Activated CD4-positive, alpha-beta T cell treated with anti-CD3 and anti-CD28 coated beads, Interleukin-2, amount 50 U/mL, for 4 hours (primary cell): ENCODE results near the gene INTS4.
A peak's percentile ranks its signal among the peaks of the same experiment; 100 is the strongest.
"Not testable (repeated sequence)": the region's sequence is repeated elsewhere in the genome, so short reads cannot be mapped to it uniquely, and the experiment has no call there.

Source experiments
- DNase-seq, 2 experiments: peaks; one replicate each; pipeline ENCODE4 v3.0.0-alpha.2; 2020

The INTS4 gene

GRCh38 chr11:77994434-77995362, at the start of gene INTS4:
INTS4 (minus strand) TSS chr11:77994668; CDS start chr11:77994643, 25 bp downstream.
- DNase-seq: peak; percentile 97

- no peak for DNase-seq
Measured at GRCh38 chr11:78041843-78042440, 47.5 kb upstream of the INTS4 start.

GRCh38 chr11:78041380-78041719, 46.9 kb upstream of the INTS4 start:
- DNase-seq: not testable (repeated sequence)

- no peak for DNase-seq
Measured at GRCh38 chr11:78040691-78041379, 46.4 kb upstream of the INTS4 start.

GRCh38 chr11:78039919-78040671, 45.6 kb upstream of the INTS4 start:
- DNase-seq: no peak

GRCh38 chr11:78039391-78039918, 45.0 kb upstream of the INTS4 start:
- no peak for DNase-seq

GRCh38 chr11:78038697-78039313, 44.3 kb upstream of the INTS4 start:
- DNase-seq: no peak

- DNase-seq: no peak
Measured at GRCh38 chr11:78037825-78038620, 43.6 kb upstream of the INTS4 start.

- no peak for DNase-seq
Measured at GRCh38 chr11:78037056-78037455, 42.6 kb upstream of the INTS4 start.

GRCh38 chr11:78036313-78036712, 41.8 kb upstream of the INTS4 start:
- no peak for DNase-seq

GRCh38 chr11:78034623-78035022, 40.2 kb upstream of the INTS4 start:
- no peak for DNase-seq

GRCh38 chr11:78033040-78033439, 38.6 kb upstream of the INTS4 start:
- DNase-seq: no peak

- no peak for DNase-seq
Measured at GRCh38 chr11:78032090-78032489, 37.6 kb upstream of the INTS4 start.

GRCh38 chr11:78031629-78032028, 37.2 kb upstream of the INTS4 start:
- no peak for DNase-seq

GRCh38 chr11:78030429-78031325, 36.2 kb upstream of the INTS4 start:
- no peak for DNase-seq

- not testable (repeated sequence) for DNase-seq
Measured at GRCh38 chr11:78028423-78028822, 34.0 kb upstream of the INTS4 start.

GRCh38 chr11:78027759-78028158, 33.3 kb upstream of the INTS4 start:
- DNase-seq: no peak

GRCh38 chr11:78025378-78025777, 30.9 kb upstream of the INTS4 start:
- DNase-seq: no peak

GRCh38 chr11:78023426-78023825, 29.0 kb upstream of the INTS4 start:
- DNase-seq: no peak
